ENCODE measurements around the gene CST7. TPM values are rescaled to one million over a fixed set of nuclear protein-coding genes. Genes with fewer than 3 reads are reported as not detected.
"Not testable (repeated sequence)": the region's sequence is repeated elsewhere in the genome, so short reads cannot be mapped to it uniquely, and the experiment has no call there.

The CST7 gene
- total RNA-seq, 2 donors from 2014 or later: 1.7 to 2.7 TPM

- intact Hi-C loops (cut with DNase I): loop anchor here (2.0 to 10.0 kb wide), 6 partner anchors 71 to 405 kb away; partner anchors contain the start of gene ENTPD6 (in 1 of the 2)
- peak; percentile 8 to 13 for ATAC-seq
- DNase-seq: no peak
These were observed 44.5 kb downstream of the CST7 start for GRCh38 chr20:24993337-24994185.

GRCh38 chr20:24994186-24994465 is 45.1 kb downstream of the CST7 start:
- DNase-seq (no peak), ATAC-seq (no peak)
- intact Hi-C loops (cut with DNase I): loop anchor here (2.0 to 10.0 kb wide), 5 partner anchors 71 to 261 kb away; partner anchors contain the start of gene ENTPD6 (in 1 of the 2)

GRCh38 chr20:24994470-24995368 is 45.6 kb downstream of the CST7 start:
- DNase-seq (peak; percentile 77), ATAC-seq (peak; percentile 32 to 41)
- intact Hi-C loops (cut with DNase I): loop anchor here (1.0 to 10.0 kb wide), 6 partner anchors 70 to 260 kb away; partner anchors contain the start of gene ENTPD6 (in 1 of the 2)

- no peak for ATAC-seq
- no peak for DNase-seq
- intact Hi-C loops (cut with DNase I): loop anchor here (1.0 to 10.0 kb wide), 4 partner anchors 69 to 259 kb away; partner anchors contain the start of gene ENTPD6 (in 1 of the 2)
These were observed 46.8 kb downstream of the CST7 start for GRCh38 chr20:24995741-24996448.

GRCh38 chr20:24996449-24997377 is 47.6 kb downstream of the CST7 start:
- intact Hi-C loops (cut with DNase I): loop anchor here (10.0 kb wide), 2 partner anchors 198 to 258 kb away; partner anchors contain the start of gene ENTPD6 (in 1 of the 2)
- ATAC-seq (no peak), DNase-seq (no peak)

- ATAC-seq (no peak), DNase-seq (no peak)
- intact Hi-C loops (cut with DNase I): loop anchor here (10.0 kb wide), 2 partner anchors 197 to 257 kb away; partner anchors contain the start of gene ENTPD6 (in 1 of the 2)
These were observed 49.1 kb downstream of the CST7 start for GRCh38 chr20:24998121-24998520.

- DNase-seq (no peak), ATAC-seq (peak; percentile 1 to 14)
- intact Hi-C loops (cut with DNase I): loop anchor here (10.0 kb wide), 2 partner anchors 196 to 256 kb away; partner anchors contain the start of gene ENTPD6 (in 1 of the 2)
These were observed 49.8 kb downstream of the CST7 start for GRCh38 chr20:24998631-24999445.

GRCh38 chr20:24999568-24999967 is 50.5 kb downstream of the CST7 start:
- no peak for ATAC-seq

GRCh38 chr20:25000268-25000801 is 51.3 kb downstream of the CST7 start:
- intact Hi-C loops (cut with DNase I): loop anchor here in 1 of 2 donors (5.0 kb wide), 1 partner anchor 37 kb away; no protein-coding TSS in a partner anchor
- peak; percentile 73 for DNase-seq
- peak; percentile 38 to 69 for ATAC-seq

More at GRCh38 chr20:24999568-24999967, 50.5 kb downstream of the CST7 start:
- intact Hi-C loops (cut with DNase I): loop anchor here (10.0 kb wide), 2 partner anchors 195 to 255 kb away; partner anchors contain the start of gene ENTPD6 (in 1 of the 2)
- DNase-seq: no peak

- not testable (repeated sequence) for DNase-seq, ATAC-seq
- intact Hi-C loops (cut with DNase I): loop anchor here in 1 of 2 donors (5.0 kb wide), 1 partner anchor 36 kb away; no protein-coding TSS in a partner anchor
These were observed 52.3 kb downstream of the CST7 start for GRCh38 chr20:25001323-25001722.

- DNase-seq (no peak), ATAC-seq (no peak)
- intact Hi-C loops (cut with DNase I): loop anchor here in 1 of 2 donors (5.0 kb wide), 1 partner anchor 34 kb away; no protein-coding TSS in a partner anchor
These were observed 53.9 kb downstream of the CST7 start for GRCh38 chr20:25003002-25003401.

GRCh38 chr20:25005220-25005619 is 56.2 kb downstream of the CST7 start:
- intact Hi-C loops (cut with DNase I): no loop called here
- ATAC-seq (peak; percentile 21 to 63), DNase-seq (no peak)

GRCh38 chr20:25005661-25006060 is 56.6 kb downstream of the CST7 start:
- ATAC-seq (peak in 1 of 2 donors; percentile 7), DNase-seq (no peak)

GRCh38 chr20:25006431-25007167 is 57.5 kb downstream of the CST7 start:
- DNase-seq (no peak), ATAC-seq (no peak)
- intact Hi-C loops (cut with DNase I): no loop called here

More at GRCh38 chr20:25005661-25006060, 56.6 kb downstream of the CST7 start:
- intact Hi-C loops (cut with DNase I): no loop called here

- DNase-seq (no peak), ATAC-seq (no peak)
- intact Hi-C loops (cut with DNase I): no loop called here
These were observed 58.6 kb downstream of the CST7 start for GRCh38 chr20:25007491-25008305.

All from left cardiac atrium (tissue), 4 donors.